KOPT-K1 (cell line): ENCODE data around the gene ZDHHC9.
A peak's percentile ranks its signal among the peaks of the same experiment; 100 is the strongest.

Experiments used
- H3K27ac ChIP-seq: fragments of 200-600 bp; sonication (generic); 2 replicates; pipeline ENCODE4 v1.5.1; 2016; ENCODE audit warnings: antibody characterized with exemption, mild to moderate bottlenecking, low read depth, low read length; ENCODE audit not compliant: poor library complexity, severe bottlenecking
- H3K36me3 ChIP-seq: fragments of 200-600 bp; sonication (generic); 2 replicates; pipeline ENCODE4 v1.5.1; 2017; ENCODE audit warnings: antibody characterized with exemption, mild to moderate bottlenecking, low read length, moderate library complexity; ENCODE audit not compliant: insufficient read depth
- H3K9me3 ChIP-seq: fragments of 200-600 bp; sonication (generic); 2 replicates; pipeline ENCODE4 v1.5.1; 2017; ENCODE audit warnings: antibody characterized with exemption, low read length, mild to moderate bottlenecking; ENCODE audit not compliant: insufficient read depth, poor library complexity, severe bottlenecking

The ZDHHC9 gene

GRCh38 chrX:129833153-129833990 is 10.3 kb downstream of the ZDHHC9 start:
- Histone ChIP-seq H3K27ac (no peak overlapping the region), H3K36me3 (peaks cover 31% of the 10 kb centered on the region; the same call in 1 of the 2 replicates), H3K9me3 (no peaks in the 10 kb centered on the region)

DNA sequence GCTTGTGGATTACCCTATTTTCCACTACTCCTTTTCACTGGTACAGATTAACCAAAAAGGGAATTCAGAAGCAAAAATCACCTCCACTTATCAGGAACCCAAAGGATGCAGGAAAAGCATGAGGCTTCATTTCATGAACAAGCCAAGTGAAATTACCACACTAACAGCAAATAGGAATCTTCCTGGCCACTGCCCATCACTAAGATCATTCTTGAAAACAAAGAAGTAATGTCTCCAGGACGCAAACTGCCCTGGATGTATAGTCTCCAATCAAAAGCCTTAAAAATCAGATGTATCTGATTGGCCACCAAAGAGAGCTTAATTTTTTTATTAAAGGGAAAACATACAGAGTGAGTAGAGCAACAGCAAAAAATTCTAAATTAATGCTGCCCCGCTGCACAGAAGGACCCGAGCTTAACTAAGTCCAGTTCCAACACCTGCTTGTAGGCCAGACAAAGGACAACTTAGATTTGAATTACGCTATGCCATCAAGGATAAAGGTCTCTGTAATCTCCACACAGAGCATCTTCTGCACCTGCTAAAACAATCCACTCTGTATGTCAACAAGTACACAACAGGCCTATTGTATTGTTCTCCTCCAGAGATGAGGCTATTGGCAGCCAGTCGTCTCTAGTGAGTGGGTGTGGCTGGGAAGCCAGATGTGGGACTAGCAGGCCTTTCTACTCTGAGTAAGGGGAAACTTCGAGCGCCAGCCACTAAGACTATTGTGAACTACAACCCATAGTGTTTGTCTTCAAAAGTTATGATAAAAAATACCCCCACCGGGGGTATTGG is 12.4 kb downstream of the ZDHHC9 start:
- Histone ChIP-seq H3K27ac (no peak overlapping the region), H3K9me3 (no peaks in the 10 kb centered on the region), H3K36me3 (peaks cover 20% of the 10 kb centered on the region; the same call in 1 of the 2 replicates)

DNA sequence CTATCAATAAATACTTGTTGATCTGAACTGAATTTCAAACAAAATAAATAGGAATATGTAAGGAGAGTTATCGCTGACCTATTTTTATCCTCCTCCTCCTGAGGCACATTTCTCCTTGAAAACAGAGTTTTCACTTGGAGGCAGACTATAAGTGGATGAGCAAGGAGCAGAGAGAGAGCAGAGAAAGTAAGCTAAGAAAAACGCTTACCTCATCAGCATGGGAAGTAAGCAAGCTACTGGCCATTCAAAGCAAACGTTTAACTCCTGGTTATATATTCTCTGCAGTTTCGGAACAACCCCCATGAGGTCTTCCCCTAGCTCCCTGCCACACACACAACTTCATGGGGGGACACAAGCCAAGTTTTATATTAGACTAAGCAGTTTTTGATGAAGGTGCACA is 13.2 kb downstream of the ZDHHC9 start:
- H3K9me3 ChIP-seq = no peaks in the 10 kb centered on the region
- H3K27ac ChIP-seq = no peak overlapping the region
- H3K36me3 ChIP-seq = peaks cover 20% of the 10 kb centered on the region; the same call in 1 of the 2 replicates

GRCh38 chrX:129825746-129826505 is 17.8 kb downstream of the ZDHHC9 start:
- Histone ChIP-seq H3K9me3 (no peaks in the 10 kb centered on the region), H3K27ac (peak overlapping the region; percentile 24), H3K36me3 (peaks cover 28% of the 10 kb centered on the region)

- no peaks in the 10 kb centered on the region for H3K9me3 ChIP-seq
- H3K36me3 ChIP-seq = peaks cover 28% of the 10 kb centered on the region
Measured at GRCh38 chrX:129824620-129825019, 19.1 kb downstream of the ZDHHC9 start.

GRCh38 chrX:129823522-129823921 is 20.2 kb downstream of the ZDHHC9 start:
- Histone ChIP-seq H3K27ac (peak overlapping the region; percentile 22), H3K36me3 (peaks cover 19% of the 10 kb centered on the region), H3K9me3 (no peaks in the 10 kb centered on the region)

More at GRCh38 chrX:129824620-129825019, 19.1 kb downstream of the ZDHHC9 start:
- H3K27ac ChIP-seq = no peak overlapping the region

- peak overlapping the region; percentile 22 for H3K27ac ChIP-seq
- H3K9me3 ChIP-seq = no peaks in the 10 kb centered on the region
- peaks cover 19% of the 10 kb centered on the region for H3K36me3 ChIP-seq
Measured at GRCh38 chrX:129823115-129823514, 20.6 kb downstream of the ZDHHC9 start.

DNA sequence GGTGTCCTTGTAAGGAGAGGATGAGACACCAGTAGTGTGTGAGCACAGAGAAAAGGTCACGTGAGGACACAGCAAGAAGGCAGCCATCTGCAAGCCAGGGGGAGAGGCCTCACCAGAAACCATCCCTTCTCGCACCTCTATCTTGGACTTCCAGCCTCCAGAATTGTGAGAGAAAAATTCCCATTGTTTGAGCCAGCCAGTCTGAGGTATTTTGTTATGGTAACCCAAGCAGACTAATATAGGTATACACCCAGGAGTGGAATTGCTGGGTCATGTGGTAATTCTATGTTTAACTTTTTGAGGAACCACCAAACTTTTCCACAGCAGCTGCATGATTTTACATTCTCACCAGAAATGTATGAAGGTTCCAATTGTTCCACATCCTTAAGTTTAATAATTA is 25.6 kb downstream of the ZDHHC9 start:
- H3K36me3 ChIP-seq = peaks cover 27% of the 10 kb centered on the region
- H3K27ac ChIP-seq = no peak overlapping the region
- no peaks in the 10 kb centered on the region for H3K9me3 ChIP-seq

DNA sequence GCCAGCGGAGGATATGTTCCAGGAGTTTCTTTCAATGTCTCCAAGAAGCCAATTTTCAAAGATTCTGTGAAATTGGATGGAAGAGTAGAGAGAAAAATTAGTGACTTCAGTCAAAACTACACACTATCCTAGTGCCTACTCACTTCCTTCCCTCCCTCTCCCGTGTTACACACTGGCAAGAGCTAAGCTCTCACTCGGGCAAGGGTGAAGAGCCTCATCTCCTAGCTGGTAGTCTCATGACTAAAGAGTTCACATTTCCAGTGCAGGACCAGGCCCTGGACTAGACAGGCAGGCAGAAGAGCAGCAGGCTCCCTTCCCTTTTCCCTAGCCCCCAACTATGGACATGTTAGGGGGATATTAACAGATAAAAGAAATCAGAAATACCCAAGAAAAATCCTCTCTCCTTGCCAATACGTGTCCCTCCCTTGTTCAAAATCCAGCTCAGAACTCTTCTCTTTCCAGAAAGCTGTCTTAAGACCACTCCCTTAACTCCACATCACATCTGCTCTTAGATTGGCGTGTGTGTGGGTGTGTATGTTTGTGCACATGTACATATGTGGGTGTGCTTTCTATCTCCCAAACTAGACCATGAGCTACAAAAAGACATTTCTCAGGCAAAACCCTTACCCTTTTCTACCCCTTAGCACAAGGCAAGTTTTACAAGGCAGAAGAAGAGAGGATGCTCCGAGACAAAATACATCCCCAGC is 29.9 kb downstream of the ZDHHC9 start:
- Histone ChIP-seq H3K9me3 (no peaks in the 10 kb centered on the region), H3K36me3 (peaks cover 45% of the 10 kb centered on the region), H3K27ac (no peak overlapping the region)

- Histone ChIP-seq H3K36me3 (peaks cover 58% of the 10 kb centered on the region), H3K9me3 (no peaks in the 10 kb centered on the region), H3K27ac (no peak overlapping the region)
Measured at GRCh38 chrX:129808829-129809796, 34.6 kb downstream of the ZDHHC9 start.

DNA sequence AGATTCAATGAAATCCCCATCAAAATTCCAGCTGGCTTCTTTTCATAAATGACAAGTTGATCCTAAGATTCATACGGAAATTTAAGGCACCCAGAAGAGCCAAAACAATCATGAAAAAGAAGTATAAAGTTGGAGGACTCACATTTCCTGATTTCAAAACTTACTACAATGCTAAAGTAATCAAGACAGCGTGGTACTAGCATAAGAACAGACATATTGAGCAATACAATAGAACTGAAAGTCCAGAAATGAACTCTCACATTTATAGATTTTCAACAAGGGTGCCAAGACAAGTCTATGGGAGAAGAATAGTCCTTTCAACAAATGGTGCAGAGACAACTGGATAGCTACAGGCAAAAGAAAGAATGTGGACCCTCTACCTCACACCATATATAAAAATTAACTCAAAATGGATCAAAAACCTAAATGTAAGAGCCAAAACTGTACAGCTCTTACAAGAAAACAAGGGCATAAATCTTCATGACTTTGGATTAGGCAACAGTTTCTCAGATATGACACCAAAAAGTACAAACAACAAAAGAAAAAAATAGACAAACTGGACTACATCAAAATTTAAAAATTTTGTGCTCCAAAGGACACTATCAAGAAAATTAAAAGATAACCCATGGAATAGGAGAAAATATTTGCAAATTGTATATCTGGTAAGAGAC is 35.4 kb downstream of the ZDHHC9 start:
- Histone ChIP-seq H3K36me3 (peaks cover 50% of the 10 kb centered on the region), H3K27ac (no peak overlapping the region), H3K9me3 (no peaks in the 10 kb centered on the region)

DNA sequence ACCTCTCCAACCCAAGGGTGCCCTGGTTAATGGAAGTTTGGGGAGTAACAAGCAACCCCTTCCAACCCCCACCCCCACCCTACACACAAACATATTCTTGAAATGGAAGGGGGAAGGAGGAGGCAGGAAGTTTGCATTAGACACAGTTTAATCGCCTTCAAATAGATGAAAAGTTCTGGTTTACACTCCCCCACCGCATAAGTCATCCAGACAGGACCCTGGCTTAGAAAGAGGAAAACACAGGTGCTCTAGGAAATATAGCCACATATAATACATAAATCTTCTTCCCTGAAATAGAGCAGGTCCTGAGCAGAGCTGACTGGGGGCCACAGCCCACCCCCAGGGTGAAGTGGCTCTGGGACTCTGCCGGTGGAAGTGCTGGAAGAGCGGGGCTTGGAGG is 38.9 kb downstream of the ZDHHC9 start:
- H3K27ac ChIP-seq = no peak overlapping the region
- no peaks in the 10 kb centered on the region for H3K9me3 ChIP-seq
- H3K36me3 ChIP-seq = peaks cover 31% of the 10 kb centered on the region

GRCh38 chrX:129802863-129803262 is 40.8 kb downstream of the ZDHHC9 start:
- Histone ChIP-seq H3K27ac (no peak overlapping the region), H3K9me3 (no peaks in the 10 kb centered on the region), H3K36me3 (peaks cover 31% of the 10 kb centered on the region)
